Non-pigmented ciliary epithelial cell (primary cell): ENCODE results near the gene TBC1D5.

Source experiments
- DNase-seq: peaks from one replicate; pipeline ENCODE4 v3.0.0-alpha.2; 2010; ENCODE audit warnings: low read depth

The TBC1D5 gene

GRCh38 chr3:17231537-17232261, 510.7 kb downstream of the TBC1D5 start:
- no peak for DNase-seq

- no peak for DNase-seq
Measured at GRCh38 chr3:17227472-17227871, 515.0 kb downstream of the TBC1D5 start.

- no peak for DNase-seq
Measured at GRCh38 chr3:17221529-17221928, 520.9 kb downstream of the TBC1D5 start.

- no peak for DNase-seq
Measured at GRCh38 chr3:17219593-17219992, 522.8 kb downstream of the TBC1D5 start.

- no peak for DNase-seq
Measured at GRCh38 chr3:17218587-17218986, 523.8 kb downstream of the TBC1D5 start.

GRCh38 chr3:17217588-17217987, 524.8 kb downstream of the TBC1D5 start:
- DNase-seq: no peak

- peak; percentile 6 for DNase-seq
Measured at GRCh38 chr3:17213102-17213501, 529.3 kb downstream of the TBC1D5 start.

GRCh38 chr3:17207979-17208378, 534.5 kb downstream of the TBC1D5 start:
- DNase-seq: no peak

- no peak for DNase-seq
Measured at GRCh38 chr3:17207019-17207418, 535.4 kb downstream of the TBC1D5 start.

GRCh38 chr3:17204049-17204650, 538.3 kb downstream of the TBC1D5 start:
- no peak for DNase-seq

- DNase-seq: no peak
Measured at GRCh38 chr3:17201538-17201937, 540.9 kb downstream of the TBC1D5 start.

- DNase-seq: no peak
Measured at GRCh38 chr3:17195856-17196604, 546.4 kb downstream of the TBC1D5 start.

- no peak for DNase-seq
Measured at GRCh38 chr3:17195192-17195611, 547.2 kb downstream of the TBC1D5 start.

GRCh38 chr3:17194116-17194515, 548.3 kb downstream of the TBC1D5 start:
- no peak for DNase-seq

GRCh38 chr3:17192995-17193394, 549.4 kb downstream of the TBC1D5 start:
- no peak for DNase-seq

GRCh38 chr3:17190353-17191078, 551.9 kb downstream of the TBC1D5 start:
- no peak for DNase-seq

GRCh38 chr3:17188378-17188777, 554.1 kb downstream of the TBC1D5 start:
- DNase-seq: no peak

- no peak for DNase-seq
Measured at GRCh38 chr3:17187589-17188184, 554.7 kb downstream of the TBC1D5 start.

- DNase-seq: no peak
Measured at GRCh38 chr3:17183951-17184550, 558.4 kb downstream of the TBC1D5 start.

- DNase-seq: no peak
Measured at GRCh38 chr3:17182166-17182565, 560.3 kb downstream of the TBC1D5 start.

- DNase-seq: no peak
Measured at GRCh38 chr3:17181413-17181907, 561.0 kb downstream of the TBC1D5 start.
